Psoas muscle (tissue), 8 donors: Measurements from ENCODE around the gene PHGDH. TPM values are rescaled to one million over a fixed set of nuclear protein-coding genes. Genes with fewer than 3 reads are reported as not detected.

Source experiments
- ATAC-seq, 4 donors: fragments of 200-7000 bp; cut with Tn5 transposase; one replicate each; pipeline ENCODE4 v1.9.1; 2020; ENCODE audit warnings: moderate library complexity in 3 of 4, mild to moderate bottlenecking in 2 of 4
- DNase-seq, 2 donors: peaks; one replicate each; pipeline ENCODE4 v3.0.0-alpha.2; 2020
- H3K27ac ChIP-seq: fragments of 200-600 bp; one replicate; pipeline ENCODE4 v1.8.0; 2022
- H3K27me3 ChIP-seq, 3 donors: fragments of 200-600 bp in 1 of 3; one replicate each; pipeline versions ENCODE4 v1.6.1 to v1.8.0; 2013 to 2022; ENCODE audit warnings: low read length in 2 of 3, mild to moderate bottlenecking in 2 of 3, moderate library complexity in 1 of 3; ENCODE audit not compliant: insufficient read depth in 3 of 3
- H3K36me3 ChIP-seq, 2 donors: fragments of 200-600 bp in 1 of 2; one replicate each; pipeline versions ENCODE4 v1.6.1 to v1.8.0; 2013 to 2022; ENCODE audit warnings: low read depth in 1 of 2, mild to moderate bottlenecking in 1 of 2, moderate library complexity in 1 of 2; ENCODE audit not compliant: insufficient read depth in 1 of 2
- H3K4me1 ChIP-seq: fragments of 200-600 bp; one replicate; pipeline ENCODE4 v1.8.0; 2022
- H3K4me3 ChIP-seq: fragments of 200-600 bp; one replicate; pipeline ENCODE4 v1.8.0; 2022; ENCODE audit warnings: mild to moderate bottlenecking
- H3K9me3 ChIP-seq: fragments of 200-600 bp; one replicate; pipeline ENCODE4 v1.8.0; 2022
- CTCF ChIP-seq: fragments of 200-600 bp; IDR thresholded peaks from one replicate; pipeline ENCODE4 v1.8.0; 2022; ENCODE audit warnings: antibody characterized with exemption
- WGBS, 3 donors: extraction: QIAGEN DNeasy Blood & Tissue Kit; methylation state at CpG; one replicate each; pipeline versions ENCODE4 v1.1.6 to v1.1.7; 2013; 5-methylcytosine and 5-hydroxymethylcytosine counted together
- intact Hi-C, 2 donors: fragments of 100-400 bp; cut with DNase I; formaldehyde crosslinking; loops; one replicate each; pipeline versions ENCODE4 v1.11.0 to v1.14.2; 2022
- polyA plus RNA-seq, 3 donors: library from polyadenylated mRNA; stranded (reverse); fragments of 200-250 nt; gene quantifications; one replicate each; pipeline ENCODE4 v1.2.3, GENCODE V29; 2013
- total RNA-seq, 4 donors: library from RNA; stranded (reverse); fragmentation: NEBNext Ultra II Directional in 2 of 4; extraction: Animal tissue kit (Norgen Biotek cat#: 25700) in 2 of 4; gene quantifications; one replicate each; pipeline versions ENCODE4 v1.2.1 to v1.2.4, GENCODE V29; 2021 to 2023
- donor health status: healthy with polysubstance abuse.
- donor health status: DM: no; HTN: no; CAD: no; lungs with moderate emphysema.
- donor health status: Bipolar disorder and iron deficiency.
- donor health status: healthy.
- donor health status: DM: yes; HTN: yes; CAD: no.
- donor health status: DM: no; HTN: no; CAD: no.
- donor health status: DM: no; HTN: no; CAD: no.
- donor health status: DM: yes; HTN: yes; CAD: no.

The PHGDH gene
- total and polyA plus RNA-seq, 7 donors, result 1.3 to 5.1 (median 2.7) TPM

DNA sequence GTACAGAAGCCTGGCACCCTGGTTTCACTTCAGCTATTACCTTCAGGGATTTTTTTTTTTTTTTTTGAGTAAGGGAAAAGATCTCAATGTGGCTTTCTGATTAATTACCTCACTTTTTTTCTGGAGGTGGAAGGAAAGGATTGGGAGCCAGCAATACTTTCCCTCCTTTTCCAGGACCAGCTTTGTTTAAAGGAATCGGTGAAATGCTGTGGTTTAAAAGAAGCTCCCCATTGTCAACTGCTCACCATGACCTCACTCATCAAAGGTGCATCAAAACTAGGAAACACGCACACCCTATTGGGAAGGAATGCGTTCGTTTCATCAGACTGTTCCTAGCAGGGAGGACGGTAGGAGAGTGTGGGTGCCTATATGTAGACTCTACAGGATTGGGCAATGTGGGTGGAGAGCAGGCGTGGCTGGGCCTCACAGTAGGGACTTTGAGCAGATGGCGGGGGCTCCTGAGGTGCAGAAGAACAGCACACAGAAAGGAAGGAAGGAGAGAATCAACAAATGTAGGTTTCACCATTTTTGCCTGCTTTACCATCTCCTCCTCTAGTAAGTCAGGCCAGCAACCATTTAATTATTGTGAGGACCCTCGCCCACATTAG is 13.0 kb downstream of the PHGDH start:
- intact Hi-C loops, result no loop called here
- Histone ChIP-seq H3K27ac (no peak overlapping the region), H3K36me3 (no peaks in the 10 kb centered on the region), H3K27me3 (no peaks in the 10 kb centered on the region), H3K4me3 (no peak overlapping the region), H3K4me1 (no peaks in the 10 kb centered on the region), H3K9me3 (no peaks in the 10 kb centered on the region)
- no peak for TF ChIP-seq CTCF
- WGBS, 3 donors, result 88 to 93% (median 90%) methylated on average over 8 of the region's 8 CpGs
- DNase-seq (no peak), ATAC-seq (no peak)

GRCh38 chr1:119725626-119726025 is 13.9 kb downstream of the PHGDH start:
- no peaks in the 10 kb centered on the region for H3K4me1 ChIP-seq
- ATAC-seq (no peak), DNase-seq (no peak)
- H3K9me3 ChIP-seq, result no peaks in the 10 kb centered on the region
- H3K27ac ChIP-seq, result no peak overlapping the region
- intact Hi-C loops, result no loop called here
- no peaks in the 10 kb centered on the region for H3K36me3 ChIP-seq
- whole genome bisulfite sequencing, 3 donors, result 89 to 90% (median 89%) methylated on average over 5 of the region's 5 CpGs
- H3K4me3 ChIP-seq, result no peak overlapping the region
- TF ChIP-seq CTCF, result no peak
- no peaks in the 10 kb centered on the region for H3K27me3 ChIP-seq

DNA sequence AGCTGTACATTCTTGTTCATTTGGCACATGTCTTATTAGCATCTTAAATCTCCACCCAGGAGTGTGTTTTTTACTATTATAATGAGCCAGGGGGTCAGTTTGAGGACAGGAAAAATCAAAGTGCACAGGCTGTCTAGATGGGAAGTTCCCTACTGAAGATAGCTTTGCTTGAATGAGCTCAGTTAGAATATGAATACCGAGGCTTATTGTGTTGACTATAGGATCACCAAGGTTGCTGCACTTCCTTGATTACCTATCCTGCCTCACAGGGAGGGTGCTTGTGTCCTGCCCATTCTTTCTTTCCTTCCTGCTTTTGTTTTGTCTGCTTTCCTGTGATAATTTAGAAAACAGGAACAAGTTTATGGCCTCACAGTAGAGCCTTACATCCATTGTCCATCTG is 16.3 kb downstream of the PHGDH start:
- ATAC-seq (no peak), DNase-seq (no peak)
- H3K27ac ChIP-seq, result no peak overlapping the region
- WGBS, 3 donors, result 63 to 78% (median 68%) methylated on average over 1 of the region's 1 CpG
- H3K27me3 ChIP-seq, result no peaks in the 10 kb centered on the region
- H3K36me3 ChIP-seq, result no peaks in the 10 kb centered on the region
- TF ChIP-seq CTCF, result no peak
- intact Hi-C loops, result no loop called here
- no peaks in the 10 kb centered on the region for H3K4me1 ChIP-seq
- H3K4me3 ChIP-seq, result no peak overlapping the region
- H3K9me3 ChIP-seq, result no peaks in the 10 kb centered on the region

- H3K4me1 ChIP-seq, result no peaks in the 10 kb centered on the region
- H3K9me3 ChIP-seq, result no peaks in the 10 kb centered on the region
- H3K27ac ChIP-seq, result no peak overlapping the region
- H3K27me3 ChIP-seq, result no peaks in the 10 kb centered on the region
- TF ChIP-seq CTCF, result no peak
- DNase-seq, result no peak
- H3K4me3 ChIP-seq, result no peak overlapping the region
- ATAC-seq, result no peak
- intact Hi-C loops, result no loop called here
- H3K36me3 ChIP-seq, result no peaks in the 10 kb centered on the region
These were observed 17.3 kb downstream of the PHGDH start for GRCh38 chr1:119729044-119729443.

- ATAC-seq, result no peak
- intact Hi-C loops, result no loop called here
- no peak for DNase-seq
- no peak for TF ChIP-seq CTCF
- H3K27me3 ChIP-seq, result no peaks in the 10 kb centered on the region
- H3K9me3 ChIP-seq, result no peaks in the 10 kb centered on the region
- no peaks in the 10 kb centered on the region for H3K4me1 ChIP-seq
- H3K4me3 ChIP-seq, result no peak overlapping the region
- H3K27ac ChIP-seq, result no peak overlapping the region
- no peaks in the 10 kb centered on the region for H3K36me3 ChIP-seq
- 97 to 98% (median 97%) methylated on average over 5 of the region's 5 CpGs for WGBS, 3 donors
These were observed 19.3 kb downstream of the PHGDH start for GRCh38 chr1:119731060-119731459.
